Measurements from ENCODE around the gene U2AF2.
A peak's percentile ranks its signal among the peaks of the same experiment; 100 is the strongest.

DNA sequence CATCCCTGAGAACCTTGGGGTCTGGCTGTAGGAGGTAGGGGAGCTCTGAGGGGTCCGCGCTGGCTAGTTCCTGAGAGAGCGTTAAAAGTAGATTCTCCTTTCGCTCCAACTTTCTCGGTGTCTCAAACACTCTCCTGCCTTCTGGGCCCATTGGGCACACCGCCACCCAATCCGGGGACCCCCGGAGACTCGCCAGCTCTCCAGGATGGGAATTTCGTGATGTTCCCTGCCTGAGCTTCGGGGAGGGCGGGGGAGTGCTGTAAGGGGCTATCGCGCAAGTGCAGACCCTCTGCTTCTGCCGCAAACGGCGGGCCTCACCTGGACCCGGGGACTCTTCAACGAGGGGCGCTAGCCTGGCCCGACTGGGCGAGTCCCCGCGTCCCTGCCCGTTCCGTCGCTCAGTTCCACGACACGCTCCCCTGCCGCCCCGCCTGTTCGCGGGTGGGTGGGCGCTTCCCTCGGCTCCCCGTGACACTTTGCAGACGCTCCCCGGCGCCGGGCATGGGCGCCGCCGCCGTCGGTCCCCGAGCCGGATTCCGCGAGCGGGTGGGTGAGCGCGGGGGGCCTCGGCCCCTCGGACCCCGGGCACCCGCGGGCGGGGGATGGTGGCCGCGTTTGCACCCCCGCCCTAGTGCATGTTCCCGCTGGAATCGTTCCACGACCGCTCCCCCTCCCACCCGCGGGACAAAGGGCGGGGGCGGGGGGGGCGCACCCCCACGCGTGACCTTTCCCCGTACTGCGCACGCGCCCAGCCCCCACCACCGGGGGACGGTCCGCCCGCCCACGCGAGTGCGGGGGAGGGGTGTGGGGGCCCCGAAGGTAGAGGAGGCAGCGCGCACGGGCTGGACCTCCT lies 6.9 kb upstream of the U2AF2 start, which contains the start of gene CCDC106:
- TF ChIP-seq POLR2A (IDR thresholded peaks at IDR 0.05; ENCODE audit: low read depth) (no peak), EP300 (IDR thresholded peaks at IDR 0.05) (no peak), POLR2AphosphoS5 (IDR thresholded peaks at IDR 0.05) (peak; percentile 7 to 53)
- TF ChIP-seq, protein P1, sequence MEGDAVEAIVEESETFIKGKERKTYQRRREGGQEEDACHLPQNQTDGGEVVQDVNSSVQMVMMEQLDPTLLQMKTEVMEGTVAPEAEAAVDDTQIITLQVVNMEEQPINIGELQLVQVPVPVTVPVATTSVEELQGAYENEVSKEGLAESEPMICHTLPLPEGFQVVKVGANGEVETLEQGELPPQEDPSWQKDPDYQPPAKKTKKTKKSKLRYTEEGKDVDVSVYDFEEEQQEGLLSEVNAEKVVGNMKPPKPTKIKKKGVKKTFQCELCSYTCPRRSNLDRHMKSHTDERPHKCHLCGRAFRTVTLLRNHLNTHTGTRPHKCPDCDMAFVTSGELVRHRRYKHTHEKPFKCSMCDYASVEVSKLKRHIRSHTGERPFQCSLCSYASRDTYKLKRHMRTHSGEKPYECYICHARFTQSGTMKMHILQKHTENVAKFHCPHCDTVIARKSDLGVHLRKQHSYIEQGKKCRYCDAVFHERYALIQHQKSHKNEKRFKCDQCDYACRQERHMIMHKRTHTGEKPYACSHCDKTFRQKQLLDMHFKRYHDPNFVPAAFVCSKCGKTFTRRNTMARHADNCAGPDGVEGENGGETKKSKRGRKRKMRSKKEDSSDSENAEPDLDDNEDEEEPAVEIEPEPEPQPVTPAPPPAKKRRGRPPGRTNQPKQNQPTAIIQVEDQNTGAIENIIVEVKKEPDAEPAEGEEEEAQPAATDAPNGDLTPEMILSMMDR (IDR thresholded peaks at IDR 0.05): peak in 1 of 3 experiments; percentile 6
